Panc1 (cell line): ENCODE data around the gene NF1. TPM values are rescaled to one million over a fixed set of nuclear protein-coding genes. Genes with fewer than 3 reads are reported as not detected.

Source experiments
- ATAC-seq: fragments of 200-7000 bp; cut with Tn5 transposase; 2 replicates; pipeline ENCODE4 v1.9.1; 2020; ENCODE audit warnings: mild to moderate bottlenecking, moderate library complexity
- BruUV-seq: library from RNA; stranded (reverse); fragments of 400-500 nt; replicated peaks from 2 replicates; lab custom pipeline; 2021; lab: Mats Ljungman, UMichigan
- CTCF ChIA-PET: fragments of 300-600 bp; sonication (Branson Sonifier 250); formaldehyde crosslinking; loops from one replicate; lab custom pipeline; 2022; ENCODE audit warnings: antibody characterized with exemption; lab: Charles Lee
- POLR2A ChIA-PET: fragments of 300-600 bp; sonication (Branson Sonifier 250); formaldehyde crosslinking; loops from one replicate; lab custom pipeline; 2022; ENCODE audit warnings: antibody characterized with exemption; lab: Charles Lee
- DNase-seq: peaks from one replicate; pipeline ENCODE4 v3.0.0-alpha.2; 2010; ENCODE audit warnings: low read depth, low spot score
- H3K27ac ChIP-seq: 2 replicates; pipeline ENCODE4 v1.5.1; 2011; ENCODE audit warnings: mild to moderate bottlenecking, low read length, inconsistent platforms
- H3K27me3 ChIP-seq: fragments of 200-500 bp; sonication (Bioruptor generic); 2 replicates; pipeline ENCODE4 v1.6.0; 2014; ENCODE audit warnings: low read length, inconsistent platforms; ENCODE audit not compliant: control insufficient read depth, insufficient read depth
- H3K36me3 ChIP-seq: fragments of 200-500 bp; sonication (Bioruptor generic); 2 replicates; pipeline ENCODE4 v1.5.1; 2014; ENCODE audit warnings: inconsistent platforms, mild to moderate bottlenecking, low read length, moderate library complexity; ENCODE audit not compliant: control insufficient read depth, insufficient read depth
- H3K4me1 ChIP-seq: 2 replicates; pipeline ENCODE4 v1.5.1; 2011; ENCODE audit warnings: inconsistent platforms, mild to moderate bottlenecking, low read length, moderate library complexity; ENCODE audit not compliant: control insufficient read depth, insufficient read depth
- H3K4me3 ChIP-seq, 2 experiments: 2 replicates each; pipeline ENCODE4 v1.5.1; 2011 to 2012; ENCODE audit warnings: low read depth in 2 of 2, low read length in 2 of 2, mild to moderate bottlenecking in 2 of 2, inconsistent platforms in 1 of 2, moderate library complexity in 1 of 2
- H3K9me3 ChIP-seq: fragments of 200-500 bp; sonication (Bioruptor generic); 2 replicates; pipeline ENCODE4 v1.5.1; 2014; ENCODE audit warnings: low read depth, mild to moderate bottlenecking, inconsistent platforms, low read length, moderate library complexity; ENCODE audit not compliant: control insufficient read depth, insufficient read depth
- CTCF ChIP-seq: fragments of 450-650 bp; IDR thresholded peaks from 2 replicates; pipeline ENCODE4 v1.5.1; 2017; ENCODE audit warnings: mild to moderate bottlenecking
- POLR2AphosphoS5 ChIP-seq: IDR thresholded peaks from 2 replicates; pipeline ENCODE4 v1.6.1; 2012; ENCODE audit warnings: mild to moderate bottlenecking, low read depth, low read length, moderate library complexity
- REST ChIP-seq, 2 experiments: IDR thresholded peaks; 2 replicates each; pipeline ENCODE4 v1.6.1; 2011 to 2012; ENCODE audit warnings: low read depth in 2 of 2, control low read depth in 1 of 2, low read length in 1 of 2, mild to moderate bottlenecking in 1 of 2, moderate library complexity in 1 of 2; ENCODE audit not compliant: insufficient read depth in 1 of 2
- SIN3A ChIP-seq: IDR thresholded peaks from 2 replicates; pipeline ENCODE4 v1.6.1; 2012; ENCODE audit warnings: low read depth, mild to moderate bottlenecking, low read length, moderate library complexity, borderline replicate concordance; ENCODE audit not compliant: insufficient read depth
- TCF7L2 ChIP-seq: IDR thresholded peaks from 2 replicates; pipeline ENCODE4 v1.6.1; 2011; ENCODE audit warnings: mild to moderate bottlenecking, low read depth, low read length, inconsistent platforms
- in situ Hi-C: cut with HindIII; loops from 2 replicates; pipeline ENCODE4 v1.10.0; 2016; ENCODE audit warnings: low sequenced_read_pairs, low pct_unique_long_range_greater_than_20kb
- intact Hi-C: fragments of 100-400 bp; cut with micrococcal nuclease; formaldehyde crosslinking; loops from one replicate; pipeline ENCODE4 v1.10.0; 2022; ENCODE audit not compliant: unreplicated experiment
- total RNA-seq: library from RNA; stranded (reverse); gene quantifications from one replicate; pipeline ENCODE4 v1.2.1, GENCODE V29; 2021; ENCODE audit not compliant: unreplicated experiment

The NF1 gene
- total RNA-seq, 1 experiment from 2014 or later = 82.5 TPM

GRCh38 chr17:31400481-31400950, 305.7 kb downstream of the NF1 start:
- peak in 1 of 2 experiments; percentile 61; a peak in 2 of 4 replicates for TF ChIP-seq REST (IDR thresholded peaks at IDR 0.05; ENCODE audit: insufficient read depth in 1 of 2, low read depth in 2 of 2, low read length in 1 of 2)
- TF ChIP-seq TCF7L2 = no peak
- TF ChIP-seq SIN3A = no peak
- no peak for TF ChIP-seq POLR2AphosphoS5
- no TSS peak for BruUV-seq

GRCh38 chr17:31401456-31402254, 306.9 kb downstream of the NF1 start:
- no peak for DNase-seq
- H3K4me1 ChIP-seq = no peaks in the 10 kb centered on the region
- ChIA-PET POLR2A (no interaction called here), CTCF (interaction anchor here (1.2 kb wide), 1 partner anchor 27 kb away, joined by 3 read pairs; no protein-coding TSS in a partner anchor)
- no TSS peak for BruUV-seq
- intact Hi-C loops (no loop called here), in situ Hi-C loops (no loop called here)
- TF ChIP-seq REST (IDR thresholded peaks at IDR 0.05; ENCODE audit: insufficient read depth in 1 of 2, low read depth in 2 of 2, low read length in 1 of 2) (no peak), CTCF (no peak), SIN3A (no peak), TCF7L2 (no peak), POLR2AphosphoS5 (no peak)
- ATAC-seq = no peak
- H3K9me3 ChIP-seq = no peaks in the 10 kb centered on the region
- no peak overlapping the region for H3K4me3 ChIP-seq
- no peak overlapping the region for H3K27ac ChIP-seq
- H3K36me3 ChIP-seq = no peaks in the 10 kb centered on the region
- H3K27me3 ChIP-seq = no peaks in the 10 kb centered on the region

More at GRCh38 chr17:31400481-31400950, 305.7 kb downstream of the NF1 start:
- no peaks in the 10 kb centered on the region for H3K36me3 ChIP-seq
- no peaks in the 10 kb centered on the region for H3K9me3 ChIP-seq
- ChIA-PET CTCF (interaction anchor here (0.7 kb wide), 1 partner anchor 25 kb away, joined by 4 read pairs; no protein-coding TSS in a partner anchor), POLR2A (no interaction called here)
- intact Hi-C loops (no loop called here), in situ Hi-C loops (no loop called here)
- H3K4me3 ChIP-seq = no peak overlapping the region
- no peaks in the 10 kb centered on the region for H3K4me1 ChIP-seq
- DNase-seq (no peak), ATAC-seq (no peak)
- no peaks in the 10 kb centered on the region for H3K27me3 ChIP-seq
- no peak overlapping the region for H3K27ac ChIP-seq
